Measurements from ENCODE around the gene ZNF324B. TPM values are rescaled to one million over a fixed set of nuclear protein-coding genes. Genes with fewer than 3 reads are reported as not detected.
"Not testable (repeated sequence)": the region's sequence is repeated elsewhere in the genome, so short reads cannot be mapped to it uniquely, and the experiment has no call there.

The ZNF324B gene
- total and polyA plus RNA-seq, 2 donors, result 3.1 to 4.6 TPM

GRCh38 chr19:58484349-58484748 lies 32.9 kb downstream of the ZNF324B start:
- Histone ChIP-seq H3K36me3 (ENCODE audit: control insufficient read depth in 2 of 2, insufficient read depth in 2 of 2, low read length in 1 of 2) (peaks cover 6 to 13% of the 10 kb centered on the region in 2 donors), H3K4me1 (ENCODE audit: control insufficient read depth in 2 of 2, insufficient read depth in 2 of 2, low read length in 2 of 2) (peaks cover 3 to 22% of the 10 kb centered on the region in 2 donors)
- not testable (repeated sequence) for H3K27ac ChIP-seq (ENCODE audit: low read depth in 1 of 2, low read length in 1 of 2); H3K9me3 ChIP-seq (ENCODE audit: control insufficient read depth in 2 of 2, insufficient read depth in 1 of 2, low read length in 1 of 2); H3K4me3 ChIP-seq (ENCODE audit: low read length in 2 of 2); H3K27me3 ChIP-seq (ENCODE audit: control insufficient read depth in 2 of 2, insufficient read depth in 1 of 2, low read length in 1 of 2); DNase-seq (ENCODE audit: low read depth in 6 of 9, low spot score in 9 of 9)
- WGBS, result 98% methylated on average over 5 of the region's 5 CpGs

- no peak for DNase-seq (ENCODE audit: low read depth in 6 of 9, low spot score in 9 of 9)
- H3K36me3 ChIP-seq (ENCODE audit: control insufficient read depth in 2 of 2, insufficient read depth in 2 of 2, low read length in 1 of 2), result no peaks in the 10 kb centered on the region
- WGBS, result 97% methylated on average over 5 of the region's 5 CpGs
- no peaks in the 10 kb centered on the region for H3K27me3 ChIP-seq (ENCODE audit: control insufficient read depth in 2 of 2, insufficient read depth in 1 of 2, low read length in 1 of 2)
- H3K27ac ChIP-seq (ENCODE audit: low read depth in 1 of 2, low read length in 1 of 2), result no peak overlapping the region
- no peak overlapping the region for H3K4me3 ChIP-seq (ENCODE audit: low read length in 2 of 2)
- H3K4me1 ChIP-seq (ENCODE audit: control insufficient read depth in 2 of 2, insufficient read depth in 2 of 2, low read length in 2 of 2), result no peaks in the 10 kb centered on the region
- H3K9me3 ChIP-seq (ENCODE audit: control insufficient read depth in 2 of 2, insufficient read depth in 1 of 2, low read length in 1 of 2), result no peaks in the 10 kb centered on the region
These were observed 40.0 kb downstream of the ZNF324B start for GRCh38 chr19:58491393-58491792.

- DNase-seq (ENCODE audit: low read depth in 6 of 9, low spot score in 9 of 9), result no peak
- Histone ChIP-seq H3K27me3 (ENCODE audit: control insufficient read depth in 2 of 2, insufficient read depth in 1 of 2, low read length in 1 of 2) (no peaks in the 10 kb centered on the region), H3K4me1 (ENCODE audit: control insufficient read depth in 2 of 2, insufficient read depth in 2 of 2, low read length in 2 of 2) (no peaks in the 10 kb centered on the region), H3K9me3 (ENCODE audit: control insufficient read depth in 2 of 2, insufficient read depth in 1 of 2, low read length in 1 of 2) (no peaks in the 10 kb centered on the region), H3K27ac (ENCODE audit: low read depth in 1 of 2, low read length in 1 of 2) (no peak overlapping the region), H3K36me3 (ENCODE audit: control insufficient read depth in 2 of 2, insufficient read depth in 2 of 2, low read length in 1 of 2) (no peaks in the 10 kb centered on the region), H3K4me3 (ENCODE audit: low read length in 2 of 2) (no peak overlapping the region)
- WGBS, result 94% methylated on average over 14 of the region's 14 CpGs
These were observed 40.8 kb downstream of the ZNF324B start for GRCh38 chr19:58492265-58492664.

- H3K4me3 ChIP-seq (ENCODE audit: low read length in 2 of 2), result no peak overlapping the region
- H3K9me3 ChIP-seq (ENCODE audit: control insufficient read depth in 2 of 2, insufficient read depth in 1 of 2, low read length in 1 of 2), result peaks cover 0 to 15% of the 10 kb centered on the region in 2 donors
- H3K36me3 ChIP-seq (ENCODE audit: control insufficient read depth in 2 of 2, insufficient read depth in 2 of 2, low read length in 1 of 2), result no peaks in the 10 kb centered on the region
- H3K4me1 ChIP-seq (ENCODE audit: control insufficient read depth in 2 of 2, insufficient read depth in 2 of 2, low read length in 2 of 2), result peaks cover 17 to 18% of the 10 kb centered on the region in 2 donors
- H3K27me3 ChIP-seq (ENCODE audit: control insufficient read depth in 2 of 2, insufficient read depth in 1 of 2, low read length in 1 of 2), result no peaks in the 10 kb centered on the region
- 96% methylated on average over 8 of the region's 8 CpGs for WGBS
- H3K27ac ChIP-seq (ENCODE audit: low read depth in 1 of 2, low read length in 1 of 2), result no peak overlapping the region
- DNase-seq (ENCODE audit: low read depth in 6 of 9, low spot score in 9 of 9), result no peak
These were observed 46.3 kb downstream of the ZNF324B start for GRCh38 chr19:58497634-58498170.

GRCh38 chr19:58498316-58499020 lies 47.0 kb downstream of the ZNF324B start:
- H3K9me3 ChIP-seq (ENCODE audit: control insufficient read depth in 2 of 2, insufficient read depth in 1 of 2, low read length in 1 of 2), result peaks cover 0 to 15% of the 10 kb centered on the region in 2 donors
- 57% methylated on average over 22 of the region's 22 CpGs for WGBS
- H3K4me3 ChIP-seq (ENCODE audit: low read length in 2 of 2), result peak overlapping the region; percentile 59 to 72
- H3K36me3 ChIP-seq (ENCODE audit: control insufficient read depth in 2 of 2, insufficient read depth in 2 of 2, low read length in 1 of 2), result no peaks in the 10 kb centered on the region
- no peaks in the 10 kb centered on the region for H3K27me3 ChIP-seq (ENCODE audit: control insufficient read depth in 2 of 2, insufficient read depth in 1 of 2, low read length in 1 of 2)
- no peak for DNase-seq (ENCODE audit: low read depth in 6 of 9, low spot score in 9 of 9)
- peaks cover 17 to 18% of the 10 kb centered on the region in 2 donors for H3K4me1 ChIP-seq (ENCODE audit: control insufficient read depth in 2 of 2, insufficient read depth in 2 of 2, low read length in 2 of 2)
- H3K27ac ChIP-seq (ENCODE audit: low read depth in 1 of 2, low read length in 1 of 2), result peak overlapping the region in 1 of 2 donors; percentile 73

GRCh38 chr19:58499021-58499927 lies 47.9 kb downstream of the ZNF324B start:
- Histone ChIP-seq H3K27me3 (ENCODE audit: control insufficient read depth in 2 of 2, insufficient read depth in 1 of 2, low read length in 1 of 2) (no peaks in the 10 kb centered on the region), H3K27ac (ENCODE audit: low read depth in 1 of 2, low read length in 1 of 2) (peak overlapping the region; percentile 73 to 78), H3K9me3 (ENCODE audit: control insufficient read depth in 2 of 2, insufficient read depth in 1 of 2, low read length in 1 of 2) (peaks cover 0 to 15% of the 10 kb centered on the region in 2 donors), H3K4me1 (ENCODE audit: control insufficient read depth in 2 of 2, insufficient read depth in 2 of 2, low read length in 2 of 2) (peaks cover 17 to 18% of the 10 kb centered on the region in 2 donors), H3K36me3 (ENCODE audit: control insufficient read depth in 2 of 2, insufficient read depth in 2 of 2, low read length in 1 of 2) (no peaks in the 10 kb centered on the region), H3K4me3 (ENCODE audit: low read length in 2 of 2) (peak overlapping the region; percentile 59 to 72)
- peak; percentile 68 to 95 (median 88) for DNase-seq (ENCODE audit: low read depth in 6 of 9, low spot score in 9 of 9)
- WGBS, result 2% methylated on average over 60 of the region's 60 CpGs

- H3K4me3 ChIP-seq (ENCODE audit: low read length in 2 of 2), result no peak overlapping the region
- H3K36me3 ChIP-seq (ENCODE audit: control insufficient read depth in 2 of 2, insufficient read depth in 2 of 2, low read length in 1 of 2), result no peaks in the 10 kb centered on the region
- H3K27me3 ChIP-seq (ENCODE audit: control insufficient read depth in 2 of 2, insufficient read depth in 1 of 2, low read length in 1 of 2), result no peaks in the 10 kb centered on the region
- no peak overlapping the region for H3K27ac ChIP-seq (ENCODE audit: low read depth in 1 of 2, low read length in 1 of 2)
- no peak for DNase-seq (ENCODE audit: low read depth in 6 of 9, low spot score in 9 of 9)
- peaks cover 0 to 15% of the 10 kb centered on the region in 2 donors for H3K9me3 ChIP-seq (ENCODE audit: control insufficient read depth in 2 of 2, insufficient read depth in 1 of 2, low read length in 1 of 2)
- peaks cover 17 to 18% of the 10 kb centered on the region in 2 donors for H3K4me1 ChIP-seq (ENCODE audit: control insufficient read depth in 2 of 2, insufficient read depth in 2 of 2, low read length in 2 of 2)
- 97% methylated on average over 14 of the region's 14 CpGs for WGBS
These were observed 48.8 kb downstream of the ZNF324B start for GRCh38 chr19:58500242-58500641.
